Gastroesophageal sphincter (tissue), 3 donors: ENCODE results near the gene AUTS2.

ENCODE experiments used
- CTCF ChIP-seq, 4 experiments: fragments of 200-600 bp in 2 of 4; fragments of 450-650 bp in 2 of 4; sonication (generic) in 1 of 4; IDR thresholded peaks; one replicate each; pipeline ENCODE4 v1.5.1; 2017 to 2019; ENCODE audit warnings: antibody characterized with exemption in 4 of 4, mild to moderate bottlenecking in 2 of 4, moderate library complexity in 2 of 4
- EP300 ChIP-seq: sonication (generic); formaldehyde crosslinking; IDR thresholded peaks from one replicate; pipeline ENCODE4 v1.6.1; 2017; ENCODE audit warnings: antibody characterized with exemption, mild to moderate bottlenecking
- POLR2A ChIP-seq, 2 donors: fragments of 450-650 bp; IDR thresholded peaks; one replicate each; pipeline ENCODE4 v1.6.1; 2017; ENCODE audit warnings: antibody characterized with exemption in 2 of 2, mild to moderate bottlenecking in 2 of 2, moderate library complexity in 1 of 2

- TF ChIP-seq CTCF (IDR thresholded peaks at IDR 0.05) (no peak), POLR2A (IDR thresholded peaks at IDR 0.05) (no peak), EP300 (no peak)
These were observed 1145.5 kb downstream of the AUTS2 start for GRCh38 chr7:70743531-70744325.
